GM10266 (cell line): ENCODE results near the gene ZDHHC1.

Experiments used
- DNase-seq: peaks from one replicate; pipeline ENCODE4 v3.0.0; 2012; ENCODE audit errors: extremely low spot score
- CTCF ChIP-seq: IDR thresholded peaks from 2 replicates; pipeline ENCODE4 v1.5.1; 2012; ENCODE audit warnings: mild to moderate bottlenecking, low read depth; ENCODE audit not compliant: control insufficient read depth, insufficient read depth; ENCODE audit errors: missing control alignments

ZDHHC1 gene

GRCh38 chr16:67443265-67443664 lies 27.0 kb upstream of the ZDHHC1 start:
- no peak for TF ChIP-seq CTCF
- DNase-seq, result no peak

DNA sequence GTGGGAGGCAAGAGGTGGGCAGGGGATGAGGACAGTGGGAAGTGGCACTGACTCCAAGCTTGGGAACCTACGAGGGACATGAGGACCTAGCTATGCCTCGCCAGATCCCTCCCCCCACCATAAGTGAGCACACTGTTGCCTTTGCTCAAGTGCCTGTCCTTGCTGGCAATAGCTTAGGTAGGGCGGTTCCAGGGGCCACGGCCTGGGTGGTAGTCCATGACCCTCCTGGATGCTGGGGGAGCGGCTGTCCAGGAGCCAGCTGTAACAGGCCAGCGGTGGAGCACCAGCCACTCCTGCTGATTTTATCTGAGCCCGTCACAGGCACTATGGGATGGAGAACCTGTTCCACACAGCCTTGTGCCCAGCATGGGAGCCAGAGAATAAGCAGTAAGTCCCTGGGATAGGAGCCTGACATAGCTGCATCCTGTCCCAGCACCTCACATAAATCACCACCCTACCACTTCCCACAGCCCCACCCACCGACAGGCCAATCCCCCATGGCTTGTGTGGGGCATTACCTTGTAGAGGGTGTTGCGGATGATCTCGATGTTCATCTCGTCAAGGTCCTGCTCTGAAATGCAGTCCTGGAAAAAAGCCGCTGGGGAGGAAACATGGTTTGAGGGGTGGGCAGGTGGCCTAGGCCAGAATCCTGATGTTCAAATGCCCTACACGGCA lies 26.4 kb upstream of the ZDHHC1 start:
- no peak for DNase-seq
- TF ChIP-seq CTCF, result no peak

DNA sequence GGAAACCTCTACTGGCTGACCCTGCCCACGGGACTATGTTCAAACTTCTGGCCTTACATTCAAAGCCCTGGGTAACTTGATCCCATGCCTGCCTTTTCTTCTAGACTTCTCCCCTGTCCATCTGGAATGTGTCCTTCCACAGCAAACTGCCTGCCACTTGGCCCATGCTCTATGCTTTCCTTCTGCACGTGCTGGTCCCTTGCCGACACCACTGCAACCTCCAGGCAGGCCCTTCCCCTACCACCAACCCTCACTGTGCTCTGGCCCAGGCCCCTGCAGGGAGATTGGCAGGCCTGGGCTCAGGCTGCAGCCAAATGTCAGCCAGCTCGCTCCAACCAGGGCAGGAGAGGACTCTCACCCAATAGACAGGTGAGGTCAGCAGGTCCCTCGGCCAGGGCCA lies 25.6 kb upstream of the ZDHHC1 start:
- DNase-seq, result no peak
- no peak for TF ChIP-seq CTCF

DNA sequence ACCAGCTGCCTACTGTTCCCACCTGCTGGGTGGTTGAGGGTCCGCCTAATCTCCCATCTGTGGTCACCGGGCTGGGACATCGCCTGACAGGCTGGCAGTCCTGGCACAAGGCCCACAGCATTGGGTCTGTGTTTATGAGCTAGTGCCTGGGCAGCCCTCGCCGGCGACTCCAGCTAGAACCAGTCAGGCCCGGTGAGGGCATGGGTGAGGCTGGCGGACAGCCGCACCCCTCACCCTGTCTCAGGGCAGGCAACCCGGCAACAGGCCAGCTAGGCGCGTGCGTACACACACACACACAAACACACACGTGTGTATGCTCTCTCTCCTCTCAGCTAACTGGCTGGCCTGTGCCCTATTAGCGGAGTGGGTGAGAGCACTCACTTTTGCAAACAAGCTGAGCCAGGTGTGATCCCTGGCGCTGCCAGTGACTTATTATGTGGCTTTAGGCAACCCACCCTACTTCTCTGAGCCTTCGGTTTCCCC lies 25.0 kb upstream of the ZDHHC1 start:
- no peak for DNase-seq
- TF ChIP-seq CTCF, result no peak

DNA sequence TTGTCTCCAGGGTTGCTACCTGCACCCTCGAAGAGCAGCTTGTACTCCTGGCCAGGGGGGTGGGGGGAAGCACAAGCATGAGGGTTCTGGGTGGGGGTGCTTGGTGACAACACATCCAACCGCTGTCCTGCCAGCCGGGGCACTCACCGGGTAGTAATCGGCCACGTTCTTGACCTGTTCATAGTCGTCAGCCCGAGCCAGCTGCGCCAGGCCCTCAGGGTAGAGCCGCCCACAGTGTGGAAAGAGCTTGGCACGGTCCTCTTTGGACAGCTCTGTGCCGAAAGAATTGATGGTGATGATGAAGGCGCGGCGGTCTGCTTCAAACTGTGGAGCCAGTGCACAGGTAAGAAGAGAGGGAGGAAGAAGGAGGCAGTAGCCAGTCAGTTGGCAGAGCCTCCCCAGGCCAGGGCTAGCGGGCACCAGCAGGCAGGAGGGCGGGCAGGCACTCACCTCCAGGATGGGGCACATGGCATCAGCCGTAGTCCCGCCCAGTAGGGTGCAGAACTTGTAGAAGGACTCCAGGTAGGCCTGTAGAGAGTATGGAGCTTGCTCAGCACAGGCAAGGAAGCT lies 22.6 kb upstream of the ZDHHC1 start:
- no peak for DNase-seq
- TF ChIP-seq CTCF, result no peak

DNA sequence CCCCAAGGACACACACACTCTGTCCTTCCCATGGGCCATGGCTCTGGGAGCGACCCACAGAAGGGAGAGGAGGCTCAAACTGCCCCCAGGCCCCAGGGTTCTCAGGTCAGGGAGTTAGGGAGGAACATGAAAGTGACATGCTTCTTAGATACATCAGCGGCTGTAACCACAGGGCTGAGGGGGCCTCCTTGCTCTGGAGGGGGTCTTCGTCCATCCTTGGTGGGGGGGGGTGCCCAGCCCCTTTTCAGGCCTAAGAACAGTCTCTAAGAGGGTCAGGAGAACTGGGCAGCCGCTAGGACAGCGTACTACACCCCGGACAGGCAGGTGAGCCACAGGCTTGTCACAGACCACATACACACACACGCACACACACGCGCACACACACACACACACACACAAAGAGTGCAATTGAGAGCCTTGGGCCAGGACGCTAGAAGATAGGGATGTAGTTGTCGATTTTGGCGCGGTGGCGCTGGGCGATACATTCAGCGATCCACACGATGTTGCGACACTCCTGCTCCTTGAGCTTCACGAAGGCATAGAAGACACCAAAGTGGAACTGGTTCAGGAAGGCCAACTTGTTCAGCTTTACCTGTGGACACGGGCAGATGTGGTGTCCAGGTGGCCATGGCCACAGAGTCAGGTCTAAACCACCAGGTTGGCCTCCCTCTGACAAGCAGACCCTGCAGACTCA lies 22.0 kb upstream of the ZDHHC1 start:
- DNase-seq, result no peak
- no peak for TF ChIP-seq CTCF

DNA sequence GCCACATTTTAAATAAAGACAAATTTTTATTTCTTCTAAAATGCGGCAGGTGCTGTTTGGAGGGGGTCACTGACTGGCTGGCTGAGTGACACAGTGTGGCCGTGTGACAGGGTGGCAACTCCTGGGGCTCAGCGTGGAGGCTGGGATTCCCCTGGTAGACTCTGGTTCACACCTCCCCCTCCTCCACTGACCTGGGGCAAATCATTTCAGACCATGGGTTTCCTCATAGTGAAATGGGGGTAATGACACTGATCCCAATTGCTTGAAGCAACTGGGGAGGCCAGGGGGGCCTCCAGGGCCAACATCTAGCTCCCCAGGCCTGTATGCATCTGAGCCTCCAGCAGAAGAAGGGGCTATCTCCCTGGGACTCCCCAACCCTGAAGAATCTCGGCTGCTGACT lies 21.2 kb upstream of the ZDHHC1 start:
- DNase-seq, result peak; percentile 59
- no peak for TF ChIP-seq CTCF
